SK-N-SH treated with all-trans-retinoic acid at 6 μM for 48 hours (cell line): ENCODE data around the gene RREB1.

Experiments
- ATAC-seq: fragments of 200-7000 bp; cut with Tn5 transposase; 3 replicates; pipeline ENCODE4 v1.9.1; 2020; ENCODE audit warnings: mild to moderate bottlenecking, moderate library complexity
- BACH2 ChIP-seq: fragments of 250-450 bp; sonication (Bioruptor Pico); IDR thresholded peaks from 2 replicates; pipeline ENCODE4 v1.9.0; 2021; ENCODE audit warnings: mild to moderate bottlenecking, borderline replicate concordance
- CSDC2 ChIP-seq: fragments of 250-450 bp; sonication (Bioruptor Pico); IDR thresholded peaks from 2 replicates; pipeline ENCODE4 v1.5.0; 2020; ENCODE audit warnings: mild to moderate bottlenecking, moderate library complexity
- CSRNP3 ChIP-seq: fragments of 250-450 bp; sonication (Bioruptor Pico); IDR thresholded peaks from 2 replicates; pipeline ENCODE4 v1.5.1; 2021; ENCODE audit warnings: mild to moderate bottlenecking, moderate library complexity
- ESRRG ChIP-seq: fragments of 250-450 bp; sonication (Bioruptor Pico); IDR thresholded peaks from 2 replicates; pipeline ENCODE4 v1.6.1; 2021; ENCODE audit warnings: mild to moderate bottlenecking
- GLIS3 ChIP-seq: fragments of 250-450 bp; sonication (Bioruptor Pico); IDR thresholded peaks from 2 replicates; pipeline ENCODE4 v1.5.0; 2020; ENCODE audit warnings: mild to moderate bottlenecking, moderate library complexity
- ISL1 ChIP-seq: fragments of 250-450 bp; sonication (Bioruptor Pico); IDR thresholded peaks from 2 replicates; pipeline ENCODE4 v2.1.2; 2022; ENCODE audit warnings: mild to moderate bottlenecking, moderate library complexity
- OSR1 ChIP-seq: fragments of 250-450 bp; sonication (Bioruptor Pico); IDR thresholded peaks from 2 replicates; pipeline ENCODE4 v1.8.0; 2022; ENCODE audit warnings: moderate library complexity, mild to moderate bottlenecking, inconsistent platforms
- POU6F1 ChIP-seq: fragments of 250-450 bp; sonication (Bioruptor Pico); IDR thresholded peaks from 2 replicates; pipeline ENCODE4 v1.8.0; 2021; ENCODE audit warnings: low read depth, mild to moderate bottlenecking, moderate library complexity, borderline replicate concordance
- PPARA ChIP-seq: fragments of 250-450 bp; sonication (Bioruptor Pico); IDR thresholded peaks from 2 replicates; pipeline ENCODE4 v1.5.0; 2020; ENCODE audit warnings: mild to moderate bottlenecking, borderline replicate concordance
- RARB ChIP-seq: fragments of 250-450 bp; sonication (Bioruptor Pico); IDR thresholded peaks from 2 replicates; pipeline ENCODE4 v1.8.0; 2021; ENCODE audit warnings: mild to moderate bottlenecking, moderate library complexity
- SNAI2 ChIP-seq: fragments of 250-450 bp; sonication (Bioruptor Pico); IDR thresholded peaks from 2 replicates; pipeline ENCODE4 v1.5.0; 2020; ENCODE audit warnings: mild to moderate bottlenecking, moderate library complexity
- TCF4 ChIP-seq: fragments of 250-450 bp; sonication (Bioruptor Pico); IDR thresholded peaks from 2 replicates; pipeline ENCODE4 v1.8.0; 2021; ENCODE audit warnings: mild to moderate bottlenecking, moderate library complexity, borderline replicate concordance
- TOX ChIP-seq: fragments of 250-450 bp; sonication (Bioruptor Pico); IDR thresholded peaks from 2 replicates; pipeline ENCODE4 v1.8.0; 2021; ENCODE audit warnings: mild to moderate bottlenecking, moderate library complexity, borderline replicate concordance
- TSHZ2 ChIP-seq: fragments of 250-450 bp; sonication (Bioruptor Pico); IDR thresholded peaks from 2 replicates; pipeline ENCODE4 v1.5.0; 2020; ENCODE audit warnings: mild to moderate bottlenecking, moderate library complexity
- ZC3H10 ChIP-seq: fragments of 250-450 bp; sonication (Bioruptor Pico); IDR thresholded peaks from 2 replicates; pipeline ENCODE4 v1.5.1; 2021; ENCODE audit warnings: mild to moderate bottlenecking, moderate library complexity
- ZFP3 ChIP-seq: fragments of 250-450 bp; sonication (Bioruptor Pico); IDR thresholded peaks from 2 replicates; pipeline ENCODE4 v1.5.0; 2020; ENCODE audit warnings: mild to moderate bottlenecking, moderate library complexity
- ZNF565 ChIP-seq: fragments of 450-650 bp; formaldehyde crosslinking; conservative IDR thresholded peaks from 2 replicates; pipeline ENCODE4 v1.5.0; 2020; ENCODE audit warnings: low read depth, mild to moderate bottlenecking, moderate library complexity
- ZNF70 ChIP-seq: fragments of 450-650 bp; formaldehyde crosslinking; IDR thresholded peaks from 2 replicates; pipeline ENCODE4 v1.5.0; 2020; ENCODE audit warnings: mild to moderate bottlenecking, moderate library complexity
- ZNF8 ChIP-seq: fragments of 450-650 bp; formaldehyde crosslinking; IDR thresholded peaks from 2 replicates; pipeline ENCODE4 v1.5.0; 2020; ENCODE audit warnings: mild to moderate bottlenecking, moderate library complexity

Gene RREB1

GRCh38 chr6:7166410-7167293 lies 58.9 kb downstream of the RREB1 start:
- ATAC-seq: no peak
- TF ChIP-seq RARB (CRISPR knock-in tag) (no peak), ZFP3 (CRISPR knock-in tag) (no peak)

- TF ChIP-seq POU6F1 (CRISPR knock-in tag) (no peak), ZNF70 (no peak), ESRRG (CRISPR knock-in tag) (no peak), CSDC2 (CRISPR knock-in tag) (no peak), RARB (CRISPR knock-in tag) (no peak), GLIS3 (CRISPR knock-in tag) (no peak)
- TF ChIP-seq, all 23 proteins: peak for 0
- no peak for ATAC-seq
These were observed 61.5 kb downstream of the RREB1 start for GRCh38 chr6:7169296-7169721.

- ATAC-seq: no peak
- no peak for TF ChIP-seq ISL1 (CRISPR knock-in tag)
- no peak for TF ChIP-seq ZNF70
- TF ChIP-seq ZNF8 (CRISPR knock-in tag): no peak
- no peak for TF ChIP-seq OSR1 (CRISPR knock-in tag)
- no peak for TF ChIP-seq SNAI2 (CRISPR knock-in tag)
- TF ChIP-seq ZC3H10 (CRISPR knock-in tag): no peak
- TF ChIP-seq GLIS3 (CRISPR knock-in tag): no peak
- TF ChIP-seq TSHZ2: no peak
- no peak for TF ChIP-seq PPARA
- no peak for TF ChIP-seq TCF4 (CRISPR knock-in tag)
- TF ChIP-seq TOX (CRISPR knock-in tag): no peak
- TF ChIP-seq ZNF565 (CRISPR knock-in tag): no peak
These were observed 62.5 kb downstream of the RREB1 start for GRCh38 chr6:7170117-7170732.

- ATAC-seq: no peak
- TF ChIP-seq ZNF8 (CRISPR knock-in tag) (no peak), TCF4 (CRISPR knock-in tag) (no peak), ZFP3 (CRISPR knock-in tag) (no peak), OSR1 (CRISPR knock-in tag) (no peak), TSHZ2 (no peak), ZNF70 (no peak), RARB (CRISPR knock-in tag) (no peak), CSDC2 (CRISPR knock-in tag) (no peak), TOX (CRISPR knock-in tag) (no peak), CSRNP3 (CRISPR knock-in tag) (no peak), BACH2 (no peak)
- TF ChIP-seq, all 23 proteins: peak for 0
These were observed 63.4 kb downstream of the RREB1 start for GRCh38 chr6:7171119-7171518.
